Stimulated activated CD4-positive, alpha-beta T cell treated with anti-CD3 and anti-CD28 coated beads, TNF-alpha, amount 100 ng/mL, for 48 hours (primary cell): ENCODE data around the gene PDLIM5.
"Not testable (repeated sequence)": the region's sequence is repeated elsewhere in the genome, so short reads cannot be mapped to it uniquely, and the experiment has no call there.

Experiments used
- DNase-seq, 3 donors: peaks; one replicate each; pipeline ENCODE4 v3.0.0-alpha.2; 2020; ENCODE audit warnings: low read depth in 3 of 3

Gene PDLIM5

GRCh38 chr4:94530073-94530472 is 78.3 kb downstream of the PDLIM5 start:
- no peak for DNase-seq

DNA sequence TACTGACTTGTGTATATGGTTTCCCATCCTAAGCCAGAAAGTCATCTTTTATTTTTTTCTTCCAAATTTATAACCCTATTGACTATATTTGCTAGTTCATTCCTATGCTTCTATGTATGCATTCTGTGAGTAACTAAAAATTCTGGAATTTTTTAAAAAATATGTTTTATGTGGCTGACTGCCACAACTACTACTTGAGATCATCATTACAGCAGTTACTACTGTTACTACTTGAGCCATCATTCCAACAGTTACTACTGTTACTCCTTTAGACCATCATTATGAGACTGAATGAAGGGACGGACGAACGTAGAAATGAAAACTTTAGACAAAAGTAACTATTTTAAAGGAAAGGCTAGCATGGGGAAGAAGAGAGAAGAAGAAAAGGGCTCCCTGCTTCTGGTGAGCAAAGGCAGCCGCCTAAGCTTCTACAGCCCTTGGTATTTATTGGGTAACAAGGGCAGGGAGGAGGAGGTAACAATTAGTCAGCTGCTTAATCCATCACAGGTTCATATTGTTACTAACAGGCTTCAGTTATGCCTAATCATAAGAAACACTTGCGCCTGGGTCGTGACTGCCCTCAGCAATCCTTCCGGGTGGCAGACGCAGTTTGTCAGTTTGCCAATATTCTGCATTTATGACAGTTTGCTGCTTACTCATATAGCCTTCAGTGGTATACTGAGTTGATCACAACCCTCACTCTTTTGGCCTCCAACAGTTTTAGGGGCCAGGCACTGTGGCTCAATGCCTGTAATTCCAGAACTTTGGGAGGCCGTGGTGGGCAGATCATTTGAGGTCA is 80.4 kb downstream of the PDLIM5 start:
- DNase-seq: no peak

DNA sequence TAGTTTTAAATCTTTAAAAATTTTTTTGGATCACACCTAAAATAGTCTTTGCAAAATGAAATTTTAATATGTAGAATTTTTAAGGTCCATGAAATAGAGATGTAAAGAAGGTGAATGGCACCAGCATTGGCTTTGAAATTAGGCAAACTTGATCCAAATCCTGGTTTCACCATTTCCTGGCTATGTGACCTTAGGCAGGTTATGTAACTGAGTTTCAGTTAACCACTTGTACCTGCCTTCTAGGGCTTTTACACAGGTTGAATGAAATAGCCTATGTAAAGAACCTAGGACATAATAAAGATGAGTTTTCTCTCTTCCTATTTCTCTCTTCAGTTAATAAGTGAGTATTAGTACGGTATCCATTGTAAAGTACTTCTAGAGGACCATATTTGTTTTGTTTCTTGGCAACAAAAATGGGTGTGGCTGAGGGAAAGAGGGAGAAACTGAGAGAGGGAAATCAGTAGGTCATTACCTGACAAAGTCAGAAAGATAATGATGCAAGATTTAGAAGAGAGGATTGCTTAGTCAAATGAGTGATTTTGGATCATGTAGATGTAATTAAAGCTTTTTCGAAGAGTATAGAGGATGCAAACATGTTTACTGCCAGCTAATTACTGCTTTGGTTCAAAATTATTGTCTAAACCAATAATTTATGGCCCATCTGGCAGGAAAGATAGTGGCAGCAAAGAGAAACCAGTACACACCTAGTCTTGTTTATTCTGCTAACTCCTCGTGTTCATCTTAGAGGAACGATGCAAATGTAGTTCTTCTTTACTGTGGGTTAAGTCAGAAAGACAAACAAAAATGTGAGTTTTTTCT is 81.9 kb downstream of the PDLIM5 start:
- no peak for DNase-seq

- DNase-seq: no peak
These were observed 82.9 kb downstream of the PDLIM5 start for GRCh38 chr4:94534401-94535312.

DNA sequence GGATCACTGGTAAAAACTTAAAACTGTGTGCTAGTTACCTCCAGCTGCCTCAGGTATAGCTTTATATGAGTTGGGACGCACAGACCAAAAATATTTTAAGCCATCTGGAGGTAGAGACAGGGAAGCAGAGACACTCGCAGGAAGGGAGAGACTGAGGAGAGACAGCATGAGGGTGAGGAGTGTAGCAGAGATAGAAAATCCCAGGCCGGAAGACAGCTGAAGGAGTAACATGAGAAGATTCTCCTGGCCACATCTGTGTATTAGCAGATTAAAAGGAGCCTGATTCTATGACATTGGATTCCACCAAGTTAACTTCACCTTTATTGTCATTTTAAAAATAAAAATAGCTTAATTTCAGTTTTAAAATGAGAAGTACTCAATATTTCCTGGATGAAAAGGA is 84.3 kb downstream of the PDLIM5 start:
- no peak for DNase-seq

GRCh38 chr4:94536649-94537469 is 85.1 kb downstream of the PDLIM5 start:
- DNase-seq: no peak

DNA sequence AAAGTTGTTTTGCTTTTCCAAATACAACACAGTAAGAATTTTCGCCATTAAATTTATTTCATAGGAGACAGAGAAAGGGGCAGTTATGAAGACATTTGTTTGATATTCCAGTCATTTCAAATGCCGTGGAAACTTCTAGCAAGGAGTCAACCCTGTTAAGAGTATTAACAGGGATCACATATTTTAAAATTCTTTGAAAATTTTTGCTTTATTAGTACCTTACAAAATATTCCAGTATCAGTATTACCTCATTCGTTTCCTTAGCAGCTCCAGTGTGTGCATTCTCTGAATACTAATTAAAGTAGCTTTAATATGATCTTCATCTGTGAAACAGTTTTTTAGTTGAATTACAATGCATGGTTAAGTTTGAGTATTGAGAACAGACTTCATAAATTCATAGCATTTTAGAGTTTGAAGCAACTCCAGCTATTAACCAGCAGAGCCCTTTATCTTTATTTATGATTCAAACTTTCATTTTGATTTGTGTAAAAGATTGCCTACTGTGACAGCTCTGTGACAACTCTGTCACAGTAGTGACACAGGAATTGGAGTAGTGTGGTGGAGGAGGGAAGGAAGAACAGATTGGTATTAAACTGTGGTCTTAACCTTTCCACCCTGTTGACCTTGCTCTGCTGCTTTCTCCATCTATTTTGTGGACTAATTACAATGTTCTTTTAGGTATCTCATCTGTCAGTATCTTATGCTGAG is 86.3 kb downstream of the PDLIM5 start:
- no peak for DNase-seq

- no peak for DNase-seq
These were observed 88.7 kb downstream of the PDLIM5 start for GRCh38 chr4:94540476-94540875.

- no peak for DNase-seq
These were observed 93.1 kb downstream of the PDLIM5 start for GRCh38 chr4:94544811-94545210.

DNA sequence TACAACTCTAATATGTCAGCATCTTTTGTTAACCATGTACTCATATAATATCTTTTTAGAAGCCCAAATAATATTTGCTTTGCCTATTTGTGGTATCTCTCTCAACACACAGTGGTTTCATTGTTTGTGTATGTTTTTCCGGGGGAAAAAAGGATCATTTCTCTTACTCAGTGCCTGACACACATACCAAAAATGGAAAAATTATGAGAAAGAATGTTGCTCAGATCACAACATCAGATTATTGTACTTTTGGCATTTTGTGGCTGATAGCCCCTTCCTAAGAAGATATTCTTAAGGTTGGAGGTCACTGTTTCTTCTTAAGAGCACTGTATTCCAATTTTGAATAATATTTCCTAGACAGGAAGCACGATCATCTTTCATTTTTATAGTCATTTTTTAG is 93.6 kb downstream of the PDLIM5 start:
- no peak for DNase-seq

DNA sequence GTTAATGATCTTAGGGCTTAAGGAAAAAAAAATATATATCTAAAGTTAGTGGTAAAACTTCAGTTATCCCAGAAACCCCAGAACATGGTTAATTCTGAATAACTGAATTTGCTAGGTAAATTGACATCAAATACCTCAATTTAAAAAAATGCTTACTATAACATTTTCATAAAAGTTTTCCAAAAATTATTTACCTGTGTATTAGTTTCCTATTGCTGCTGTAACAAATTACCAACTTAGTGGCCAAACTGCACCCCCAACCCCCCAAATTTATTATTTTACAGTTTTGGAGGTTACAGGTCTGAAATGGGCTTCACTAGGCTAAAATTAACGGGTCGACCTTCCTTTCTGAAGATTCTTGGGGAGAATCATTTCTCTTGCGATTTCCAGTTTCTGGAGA is 95.2 kb downstream of the PDLIM5 start:
- no peak for DNase-seq

GRCh38 chr4:94548571-94548970 is 96.8 kb downstream of the PDLIM5 start:
- DNase-seq: no peak

- no peak for DNase-seq
These were observed 98.6 kb downstream of the PDLIM5 start for GRCh38 chr4:94550352-94550751.

DNA sequence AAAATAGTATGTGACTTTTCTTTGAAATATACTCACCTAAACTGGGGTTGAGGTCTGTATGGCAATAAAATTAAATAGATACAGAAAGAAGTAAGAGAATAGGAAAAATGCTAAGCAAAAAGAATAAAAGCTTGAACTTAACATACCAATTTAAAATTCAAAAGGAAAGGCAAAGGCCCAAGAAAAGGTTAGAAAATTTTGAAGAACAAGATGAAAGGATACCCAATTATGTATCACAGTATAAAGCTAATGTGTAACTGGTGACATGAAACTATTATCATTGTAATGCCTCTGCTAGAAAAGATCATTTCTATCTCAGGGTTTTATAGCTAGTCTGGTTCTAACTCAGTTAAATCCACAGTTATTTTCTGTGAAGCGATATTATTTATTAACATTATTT is 99.1 kb downstream of the PDLIM5 start:
- no peak for DNase-seq

DNA sequence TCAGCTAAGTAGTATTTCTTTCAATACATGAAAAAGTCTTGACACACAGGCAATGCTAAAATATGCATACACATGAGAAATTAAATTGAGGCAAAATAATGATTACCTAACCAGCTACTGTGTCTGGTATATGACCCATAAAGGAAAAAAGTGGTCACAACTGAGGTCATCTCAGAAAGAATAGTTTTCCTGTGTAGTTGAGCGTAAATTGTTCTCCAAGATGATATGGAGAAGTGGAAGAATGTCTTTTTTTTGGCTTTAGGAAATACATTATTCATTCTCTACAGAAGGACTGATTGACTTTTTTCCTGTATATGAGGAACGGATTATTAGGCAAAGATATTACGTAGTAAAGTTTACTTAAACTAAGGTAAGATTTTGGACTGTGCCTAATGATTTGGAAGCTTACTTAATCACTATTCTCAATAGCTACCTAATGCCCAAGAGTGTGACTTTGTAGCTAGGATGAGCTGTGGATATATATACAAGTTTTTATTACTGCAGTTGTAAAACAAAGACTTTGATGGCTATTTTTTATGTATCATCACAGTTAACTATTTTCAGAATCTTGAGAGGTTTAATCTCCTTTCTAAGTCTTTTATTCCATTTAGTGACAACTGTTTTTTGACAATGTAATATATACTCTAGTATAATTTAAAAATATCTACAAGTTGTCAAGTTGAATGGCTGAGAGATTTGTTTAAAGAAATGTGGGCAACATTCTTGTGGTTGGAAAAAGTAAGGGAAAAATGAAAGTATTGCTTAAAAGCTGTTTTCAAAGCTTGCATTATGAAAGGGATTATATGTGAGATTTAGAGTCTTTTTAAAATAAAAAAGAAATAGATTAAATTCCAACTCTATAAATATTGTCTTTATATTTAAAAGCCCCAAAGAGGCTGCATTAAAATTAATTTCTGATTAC is 100.2 kb downstream of the PDLIM5 start:
- no peak for DNase-seq

GRCh38 chr4:94556047-94556446 is 104.3 kb downstream of the PDLIM5 start:
- DNase-seq: not testable (repeated sequence)

GRCh38 chr4:94557632-94558031 is 105.9 kb downstream of the PDLIM5 start:
- not testable (repeated sequence) for DNase-seq

GRCh38 chr4:94558392-94558904 is 106.7 kb downstream of the PDLIM5 start:
- no peak for DNase-seq

GRCh38 chr4:94559351-94559806 is 107.6 kb downstream of the PDLIM5 start:
- no peak for DNase-seq
